ENCODE measurements around the gene GOLGA2. TPM values are rescaled to one million over a fixed set of nuclear protein-coding genes. Genes with fewer than 3 reads are reported as not detected.
"Not testable (repeated sequence)": the region's sequence is repeated elsewhere in the genome, so short reads cannot be mapped to it uniquely, and the experiment has no call there.

GOLGA2 gene
- polyA plus RNA-seq, 1 experiment, result 112 TPM

- H3K9me3 ChIP-seq (ENCODE audit: control insufficient read depth, insufficient read depth, low read length), result no peaks in the 10 kb centered on the region
- no peaks in the 10 kb centered on the region for H3K27me3 ChIP-seq (ENCODE audit: control insufficient read depth, insufficient read depth, low read length)
- no peak overlapping the region for H3K4me3 ChIP-seq (ENCODE audit: low read depth, low read length)
- POLR2A ChIA-PET, result interaction anchor here (1.0 kb wide), 1 partner anchor 8 kb away, joined by 3 read pairs; no protein-coding TSS in a partner anchor
- H3K27ac ChIP-seq (ENCODE audit: low read depth, low read length), result no peak overlapping the region
- CTCF ChIA-PET, result no interaction called here
- no peak for DNase-seq (ENCODE audit: low read depth, low spot score)
- no peak for TF ChIP-seq CTCF (IDR thresholded peaks at IDR 0.05; ENCODE audit: low read depth, low read length)
Measured at GRCh38 chr9:128242124-128242523, 33.7 kb downstream of the GOLGA2 start.

- POLR2A ChIA-PET, result no interaction called here
- no peaks in the 10 kb centered on the region for H3K9me3 ChIP-seq (ENCODE audit: control insufficient read depth, insufficient read depth, low read length)
Measured at GRCh38 chr9:128233817-128234406, 41.9 kb downstream of the GOLGA2 start.

GRCh38 chr9:128232528-128233428 lies 43.0 kb downstream of the GOLGA2 start:
- Histone ChIP-seq H3K4me3 (ENCODE audit: low read depth, low read length) (no peak overlapping the region), H3K27me3 (ENCODE audit: control insufficient read depth, insufficient read depth, low read length) (no peaks in the 10 kb centered on the region), H3K27ac (ENCODE audit: low read depth, low read length) (no peak overlapping the region), H3K9me3 (ENCODE audit: control insufficient read depth, insufficient read depth, low read length) (no peaks in the 10 kb centered on the region)
- ChIA-PET CTCF (no interaction called here), POLR2A (interaction anchor here (1.6 kb wide), 1 partner anchor 12 kb away, joined by 6 read pairs; no protein-coding TSS in a partner anchor)
- DNase-seq (ENCODE audit: low read depth, low spot score), result no peak
- no peak for TF ChIP-seq CTCF (IDR thresholded peaks at IDR 0.05; ENCODE audit: low read depth, low read length)

More at GRCh38 chr9:128233817-128234406, 41.9 kb downstream of the GOLGA2 start:
- DNase-seq (ENCODE audit: low read depth, low spot score), result no peak
- no peak overlapping the region for H3K4me3 ChIP-seq (ENCODE audit: low read depth, low read length)
- H3K27me3 ChIP-seq (ENCODE audit: control insufficient read depth, insufficient read depth, low read length), result no peaks in the 10 kb centered on the region
- H3K27ac ChIP-seq (ENCODE audit: low read depth, low read length), result no peak overlapping the region
- CTCF ChIA-PET, result no interaction called here
- no peak for TF ChIP-seq CTCF (IDR thresholded peaks at IDR 0.05; ENCODE audit: low read depth, low read length)

GRCh38 chr9:128231638-128232527 lies 43.9 kb downstream of the GOLGA2 start:
- no peak for TF ChIP-seq CTCF (IDR thresholded peaks at IDR 0.05; ENCODE audit: low read depth, low read length)
- no peak overlapping the region for H3K4me3 ChIP-seq (ENCODE audit: low read depth, low read length)
- H3K27ac ChIP-seq (ENCODE audit: low read depth, low read length), result no peak overlapping the region
- POLR2A ChIA-PET, result interaction anchor here (1.2 to 1.6 kb wide), 2 partner anchors 13 kb away, joined by 5 to 6 read pairs; no protein-coding TSS in a partner anchor
- CTCF ChIA-PET, result no interaction called here
- no peaks in the 10 kb centered on the region for H3K9me3 ChIP-seq (ENCODE audit: control insufficient read depth, insufficient read depth, low read length)
- no peaks in the 10 kb centered on the region for H3K27me3 ChIP-seq (ENCODE audit: control insufficient read depth, insufficient read depth, low read length)
- DNase-seq (ENCODE audit: low read depth, low spot score), result no peak

- CTCF ChIA-PET; H3K27me3 ChIP-seq (ENCODE audit: control insufficient read depth, insufficient read depth, low read length); H3K27ac ChIP-seq (ENCODE audit: low read depth, low read length); H3K9me3 ChIP-seq (ENCODE audit: control insufficient read depth, insufficient read depth, low read length); H3K4me3 ChIP-seq (ENCODE audit: low read depth, low read length); DNase-seq (ENCODE audit: low read depth, low spot score): not testable (repeated sequence)
- POLR2A ChIA-PET, result interaction anchor here (0.6 to 1.2 kb wide), 2 partner anchors 12 to 14 kb away, joined by 3 to 5 read pairs; no protein-coding TSS in a partner anchor
Measured at GRCh38 chr9:128230897-128231296, 44.9 kb downstream of the GOLGA2 start.
